ENCODE data around the gene COA3.

Gene COA3

DNA sequence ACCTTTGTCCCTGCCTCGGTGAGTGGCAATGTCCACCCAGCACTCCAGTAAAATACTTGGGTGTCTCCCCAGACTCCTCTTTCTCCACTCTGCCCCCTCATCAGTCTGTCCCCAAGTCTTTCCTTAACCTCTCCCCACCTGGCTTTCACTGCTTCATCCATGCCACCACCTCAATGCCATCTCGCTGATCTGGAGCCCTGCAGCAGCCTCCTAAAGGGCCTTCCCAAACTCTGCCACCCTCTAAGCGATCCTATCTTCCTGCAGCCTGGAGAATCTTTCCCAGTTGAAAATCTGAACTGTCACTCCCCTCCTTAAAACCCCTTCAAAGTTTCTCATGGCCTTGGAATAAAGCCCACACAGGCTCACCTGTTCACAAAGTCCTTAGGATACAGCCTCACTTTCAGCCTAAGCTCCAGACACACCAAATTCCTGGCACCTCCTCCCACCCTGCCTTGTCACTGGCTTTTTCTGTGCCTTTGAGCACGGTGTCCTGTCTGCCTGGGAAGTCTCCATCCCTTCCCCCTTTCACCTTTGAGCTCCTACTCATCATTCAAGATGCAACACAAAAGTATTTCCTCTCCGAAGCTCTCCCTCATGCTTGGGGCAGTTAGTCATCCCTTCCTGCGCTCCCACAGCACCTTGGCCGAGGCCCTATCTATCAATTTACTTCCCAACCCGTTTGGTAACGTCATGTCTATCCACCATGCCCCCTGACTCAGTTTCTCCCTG is 15.3 kb downstream of the COA3 start:
- no peaks in the 10 kb centered on the region for H3K9me3 ChIP-seq (ENCODE audit: control extremely low read depth in 1 of 5, control insufficient read depth in 4 of 5, insufficient read depth in 2 of 5, low read depth in 1 of 5, low read length in 4 of 5)
- H3K4me3 ChIP-seq (ENCODE audit: control insufficient read depth in 1 of 7, extremely low read depth in 1 of 7, insufficient read depth in 4 of 7, low read depth in 2 of 7, low read length in 6 of 7): no peak overlapping the region
- peaks cover 0 to 37% (median 25%) of the 10 kb centered on the region in 4 experiments for H3K4me1 ChIP-seq (ENCODE audit: control extremely low read depth in 1 of 4, control insufficient read depth in 4 of 4, insufficient read depth in 4 of 4, low read length in 3 of 4)
- DNase-seq: no peak
- peaks cover 6 to 90% (median 41%) of the 10 kb centered on the region in 5 experiments for H3K27me3 ChIP-seq (replicated peaks in 2 of 5; ENCODE audit: control insufficient read depth in 4 of 5, insufficient read depth in 5 of 5, low read length in 4 of 5)
- ChIA-PET CTCF (interaction anchor here (1.3 kb wide), 2 partner anchors 20 to 49 kb away, joined by 3 to 6 read pairs; no protein-coding TSS in a partner anchor), POLR2A (interaction anchor here (0.6 kb wide), 1 partner anchor 1178 kb away, joined by 4 read pairs; no protein-coding TSS in a partner anchor)
- WGBS (ENCODE audit: insufficient coverage): 21% methylated on average over 9 of the region's 9 CpGs
- no peak overlapping the region for H3K27ac ChIP-seq (ENCODE audit: insufficient read depth in 1 of 2, low read depth in 1 of 2, low read length in 2 of 2, poor library complexity in 1 of 2, severe bottlenecking in 2 of 2)
- peaks cover 2 to 16% (median 12%) of the 10 kb centered on the region in 4 experiments for H3K36me3 ChIP-seq (ENCODE audit: control insufficient read depth in 4 of 4, insufficient read depth in 4 of 4, low read length in 3 of 4)

DNA sequence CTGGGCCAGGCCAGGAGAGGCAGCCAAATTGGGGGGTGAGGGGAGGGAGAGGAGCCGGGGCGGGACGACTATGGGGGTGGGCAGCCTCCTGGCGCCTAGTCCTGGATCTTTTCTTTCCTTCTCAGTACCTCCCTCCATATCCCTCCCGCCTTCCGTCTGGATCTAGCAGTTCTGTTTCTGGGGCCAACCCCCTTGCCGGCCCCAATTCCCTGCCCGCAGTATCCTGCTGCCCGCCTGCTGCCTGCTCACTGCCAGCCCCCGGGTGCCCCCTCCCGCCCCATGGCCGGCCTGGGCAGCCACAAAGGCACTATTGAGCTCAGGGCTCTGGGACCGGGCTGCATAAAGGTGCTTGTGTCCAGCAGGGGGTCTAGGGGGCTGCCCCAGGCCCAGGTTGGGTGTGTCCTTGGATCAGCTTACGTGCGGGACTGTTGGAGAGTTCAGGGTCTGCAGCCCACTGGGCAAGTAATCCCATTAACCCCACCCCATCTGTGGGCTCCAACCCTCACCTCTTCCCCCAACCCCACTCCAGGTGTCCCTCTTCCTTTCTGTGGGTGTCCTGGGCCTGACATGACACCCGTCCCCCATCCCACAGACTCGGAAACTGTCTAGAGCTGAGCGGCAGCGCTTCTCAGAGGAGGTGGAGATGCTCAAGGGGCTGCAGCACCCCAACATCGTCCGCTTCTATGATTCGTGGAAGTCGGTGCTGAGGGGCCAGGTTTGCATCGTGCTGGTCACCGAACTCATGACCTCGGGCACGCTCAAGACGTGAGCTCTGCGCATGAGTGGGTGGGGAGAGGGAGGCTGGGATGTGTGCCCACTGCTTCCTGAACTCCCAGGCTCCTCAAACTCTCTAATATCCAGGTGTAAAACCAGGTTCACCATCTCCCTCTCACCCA is 16.1 kb downstream of the COA3 start:
- 23% methylated on average over 20 of the region's 29 CpGs for whole genome bisulfite sequencing (ENCODE audit: insufficient coverage)
- no peak for DNase-seq
- POLR2A ChIA-PET: no interaction called here
- Histone ChIP-seq H3K27me3 (replicated peaks in 2 of 5; ENCODE audit: control insufficient read depth in 4 of 5, insufficient read depth in 5 of 5, low read length in 4 of 5) (peaks cover 6 to 82% (median 38%) of the 10 kb centered on the region in 5 experiments), H3K4me3 (ENCODE audit: control insufficient read depth in 1 of 7, extremely low read depth in 1 of 7, insufficient read depth in 4 of 7, low read depth in 2 of 7, low read length in 6 of 7) (no peak overlapping the region), H3K36me3 (ENCODE audit: control insufficient read depth in 4 of 4, insufficient read depth in 4 of 4, low read length in 3 of 4) (peaks cover 2 to 23% (median 16%) of the 10 kb centered on the region in 4 experiments), H3K27ac (ENCODE audit: insufficient read depth in 1 of 2, low read depth in 1 of 2, low read length in 2 of 2, poor library complexity in 1 of 2, severe bottlenecking in 2 of 2) (no peak overlapping the region), H3K4me1 (ENCODE audit: control extremely low read depth in 1 of 4, control insufficient read depth in 4 of 4, insufficient read depth in 4 of 4, low read length in 3 of 4) (peaks cover 0 to 37% (median 25%) of the 10 kb centered on the region in 4 experiments), H3K9me3 (ENCODE audit: control extremely low read depth in 1 of 5, control insufficient read depth in 4 of 5, insufficient read depth in 2 of 5, low read depth in 1 of 5, low read length in 4 of 5) (no peaks in the 10 kb centered on the region)
- CTCF ChIA-PET: interaction anchor here (1.3 kb wide), 2 partner anchors 19 to 48 kb away, joined by 3 to 6 read pairs; no protein-coding TSS in a partner anchor

DNA sequence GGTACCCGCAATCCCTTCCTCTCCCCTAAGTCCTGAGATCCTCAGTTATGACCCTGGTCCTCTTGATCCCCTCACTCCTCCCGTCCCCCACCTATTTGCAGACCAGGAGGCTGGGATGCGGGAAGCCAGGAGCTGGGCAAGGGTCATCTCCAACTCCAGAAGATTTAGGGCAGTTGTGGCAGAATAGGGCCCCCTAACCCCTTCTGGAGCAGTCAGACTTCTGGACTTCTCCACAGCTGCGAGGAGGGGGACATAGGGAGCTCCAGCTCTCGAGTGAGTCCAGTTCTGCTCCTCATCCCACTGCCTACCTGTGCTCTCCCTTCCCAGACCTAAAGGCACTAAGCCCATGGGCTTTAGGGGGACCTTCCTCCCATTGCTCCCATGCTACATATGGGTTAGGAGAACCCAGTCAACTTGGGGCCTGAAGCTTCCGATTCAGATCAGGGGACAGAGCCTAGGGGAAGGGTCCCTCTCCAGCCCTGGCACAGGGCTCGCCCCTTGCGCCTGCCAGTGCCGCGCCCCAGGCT is 16.8 kb downstream of the COA3 start:
- Histone ChIP-seq H3K4me1 (ENCODE audit: control extremely low read depth in 1 of 4, control insufficient read depth in 4 of 4, insufficient read depth in 4 of 4, low read length in 3 of 4) (peaks cover 0 to 37% (median 25%) of the 10 kb centered on the region in 4 experiments), H3K4me3 (ENCODE audit: control insufficient read depth in 1 of 7, extremely low read depth in 1 of 7, insufficient read depth in 4 of 7, low read depth in 2 of 7, low read length in 6 of 7) (no peak overlapping the region), H3K27me3 (replicated peaks in 2 of 5; ENCODE audit: control insufficient read depth in 4 of 5, insufficient read depth in 5 of 5, low read length in 4 of 5) (peaks cover 6 to 75% (median 38%) of the 10 kb centered on the region in 5 experiments), H3K36me3 (ENCODE audit: control insufficient read depth in 4 of 4, insufficient read depth in 4 of 4, low read length in 3 of 4) (peaks cover 2 to 24% (median 16%) of the 10 kb centered on the region in 4 experiments), H3K27ac (ENCODE audit: insufficient read depth in 1 of 2, low read depth in 1 of 2, low read length in 2 of 2, poor library complexity in 1 of 2, severe bottlenecking in 2 of 2) (peak overlapping the region in 1 of 2 experiments; percentile 54), H3K9me3 (ENCODE audit: control extremely low read depth in 1 of 5, control insufficient read depth in 4 of 5, insufficient read depth in 2 of 5, low read depth in 1 of 5, low read length in 4 of 5) (no peaks in the 10 kb centered on the region)
- no peak for DNase-seq
- ChIA-PET POLR2A (no interaction called here), CTCF (interaction anchor here (1.3 kb wide), 2 partner anchors 18 to 48 kb away, joined by 3 to 6 read pairs; no protein-coding TSS in a partner anchor)
- 41% methylated on average over 5 of the region's 10 CpGs for WGBS (ENCODE audit: insufficient coverage)

DNA sequence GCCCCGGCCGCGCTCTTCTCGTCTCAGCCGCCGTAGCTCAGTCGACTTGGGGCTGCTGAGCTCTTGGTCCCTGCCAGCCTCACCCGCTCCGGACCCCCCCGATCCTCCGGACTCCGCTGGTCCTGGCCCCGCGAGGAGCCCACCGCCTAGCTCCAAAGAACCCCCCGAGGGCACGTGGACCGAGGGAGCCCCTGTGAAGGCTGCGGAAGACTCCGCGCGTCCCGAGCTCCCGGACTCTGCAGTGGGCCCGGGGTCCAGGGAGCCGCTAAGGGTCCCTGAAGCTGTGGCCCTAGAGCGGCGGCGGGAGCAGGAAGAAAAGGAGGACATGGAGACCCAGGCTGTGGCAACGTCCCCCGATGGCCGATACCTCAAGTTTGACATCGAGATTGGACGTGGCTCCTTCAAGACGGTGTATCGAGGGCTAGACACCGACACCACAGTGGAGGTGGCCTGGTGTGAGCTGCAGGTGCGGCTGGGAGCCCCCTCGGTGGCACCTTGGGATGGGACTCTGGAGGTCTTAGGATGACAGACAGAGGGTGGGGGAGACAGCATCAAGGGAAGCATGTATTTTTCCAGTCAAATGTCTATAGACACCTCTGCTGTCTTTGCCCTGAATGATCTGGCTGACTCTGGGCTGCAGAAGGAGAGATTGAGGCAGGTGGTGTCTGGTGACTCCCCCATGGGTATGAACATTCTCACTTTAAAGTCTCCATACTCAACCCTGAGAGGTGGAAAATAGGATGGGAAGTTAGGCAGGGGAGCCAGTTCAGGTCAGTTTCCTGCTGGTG is 17.5 kb downstream of the COA3 start:
- H3K4me3 ChIP-seq (ENCODE audit: control insufficient read depth in 1 of 7, extremely low read depth in 1 of 7, insufficient read depth in 4 of 7, low read depth in 2 of 7, low read length in 6 of 7): peak overlapping the region in 3 of 7 experiments; percentile 54 to 63 (median 63)
- ChIA-PET POLR2A (interaction anchor here (1.1 kb wide), 1 partner anchor 18 kb away, joined by 3 read pairs; no protein-coding TSS in a partner anchor), CTCF (interaction anchor here (1.0 kb wide), 1 partner anchor 11 kb away, joined by 3 read pairs; no protein-coding TSS in a partner anchor)
- peak overlapping the region in 1 of 2 experiments; percentile 54 for H3K27ac ChIP-seq (ENCODE audit: insufficient read depth in 1 of 2, low read depth in 1 of 2, low read length in 2 of 2, poor library complexity in 1 of 2, severe bottlenecking in 2 of 2)
- no peak for DNase-seq
- no peaks in the 10 kb centered on the region for H3K9me3 ChIP-seq (ENCODE audit: control extremely low read depth in 1 of 5, control insufficient read depth in 4 of 5, insufficient read depth in 2 of 5, low read depth in 1 of 5, low read length in 4 of 5)
- peaks cover 6 to 68% (median 37%) of the 10 kb centered on the region in 5 experiments for H3K27me3 ChIP-seq (replicated peaks in 2 of 5; ENCODE audit: control insufficient read depth in 4 of 5, insufficient read depth in 5 of 5, low read length in 4 of 5)
- peaks cover 2 to 29% (median 20%) of the 10 kb centered on the region in 4 experiments for H3K36me3 ChIP-seq (ENCODE audit: control insufficient read depth in 4 of 4, insufficient read depth in 4 of 4, low read length in 3 of 4)
- 7% methylated on average over 36 of the region's 39 CpGs for WGBS (ENCODE audit: insufficient coverage)
- peaks cover 0 to 37% (median 25%) of the 10 kb centered on the region in 4 experiments for H3K4me1 ChIP-seq (ENCODE audit: control extremely low read depth in 1 of 4, control insufficient read depth in 4 of 4, insufficient read depth in 4 of 4, low read length in 3 of 4)

DNA sequence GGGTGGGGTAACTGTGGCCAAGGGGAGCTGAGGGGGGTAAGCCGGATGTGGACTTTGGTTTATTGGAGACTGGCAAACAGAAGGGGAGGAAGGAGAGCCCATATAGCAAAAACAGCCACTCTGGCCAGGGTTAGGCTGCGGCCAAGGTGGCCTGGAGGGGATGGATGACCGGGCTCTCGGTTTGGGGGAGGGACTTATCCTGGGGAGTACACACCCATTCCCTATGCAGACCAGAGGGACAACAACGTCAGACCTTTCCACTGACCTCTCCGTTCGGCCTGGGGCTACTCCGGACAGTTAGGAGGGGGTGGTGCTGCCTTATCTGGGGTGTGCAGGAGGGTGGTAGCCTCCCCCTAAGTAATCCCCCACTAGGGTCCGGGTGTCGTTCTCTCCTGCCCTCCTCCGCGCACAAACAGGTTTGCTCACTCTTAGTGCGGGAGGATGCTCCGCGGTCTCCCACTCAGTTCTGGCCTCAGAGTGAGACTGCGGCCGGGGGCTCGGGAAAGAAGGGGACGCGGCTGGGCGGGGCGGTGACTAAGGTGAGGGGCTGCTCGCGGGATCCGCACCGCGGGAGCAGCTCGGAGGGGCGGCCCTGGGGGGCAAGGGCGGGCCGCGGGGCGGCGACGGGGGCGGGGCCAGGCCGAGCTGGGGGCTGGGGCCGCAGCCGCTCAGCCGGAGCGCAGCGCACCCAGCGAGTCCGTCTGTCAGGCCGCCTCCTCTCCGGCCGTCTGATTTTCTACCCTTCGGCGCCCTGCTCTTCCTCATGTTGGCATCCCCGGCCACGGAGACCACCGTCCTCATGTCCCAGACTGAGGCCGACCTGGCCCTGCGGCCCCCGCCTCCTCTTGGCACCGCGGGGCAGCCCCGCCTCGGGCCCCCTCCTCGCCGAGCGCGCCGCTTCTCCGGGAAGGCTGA is 18.3 kb downstream of the COA3 start, which contains the start of gene WNK4:
TSS of gene WNK4 (plus strand) at position 675 of the 915 bp plus-strand sequence. CDS start at position 764, 89 bp downstream.
- Histone ChIP-seq H3K9me3 (ENCODE audit: control extremely low read depth in 1 of 5, control insufficient read depth in 4 of 5, insufficient read depth in 2 of 5, low read depth in 1 of 5, low read length in 4 of 5) (no peaks in the 10 kb centered on the region), H3K27ac (ENCODE audit: insufficient read depth in 1 of 2, low read depth in 1 of 2, low read length in 2 of 2, poor library complexity in 1 of 2, severe bottlenecking in 2 of 2) (peak within 1 kb of the TSS in 1 of 2 experiments; percentile 54), H3K4me1 (ENCODE audit: control extremely low read depth in 1 of 4, control insufficient read depth in 4 of 4, insufficient read depth in 4 of 4, low read length in 3 of 4) (peaks cover 0 to 36% (median 23%) of the 10 kb centered on the region in 4 experiments), H3K36me3 (ENCODE audit: control insufficient read depth in 4 of 4, insufficient read depth in 4 of 4, low read length in 3 of 4) (peaks cover 2 to 37% (median 24%) of the 10 kb centered on the region in 4 experiments), H3K27me3 (replicated peaks in 2 of 5; ENCODE audit: control insufficient read depth in 4 of 5, insufficient read depth in 5 of 5, low read length in 4 of 5) (peaks cover 0 to 60% (median 28%) of the 10 kb centered on the region in 5 experiments), H3K4me3 (ENCODE audit: control insufficient read depth in 1 of 7, extremely low read depth in 1 of 7, insufficient read depth in 4 of 7, low read depth in 2 of 7, low read length in 6 of 7) (peak within 1 kb of the TSS in 4 of 7 experiments; percentile 19 to 63 (median 58))
- CTCF ChIA-PET: interaction anchor here (1.0 kb wide), 1 partner anchor 12 kb away, joined by 3 read pairs; no protein-coding TSS in a partner anchor
- DNase-seq: no peak
- POLR2A ChIA-PET: interaction anchor here (1.1 kb wide), 1 partner anchor 17 kb away, joined by 3 read pairs; no protein-coding TSS in a partner anchor
- 15% methylated on average over 47 of the region's 65 CpGs for WGBS (ENCODE audit: insufficient coverage)

Measured in common myeloid progenitor, CD34-positive (primary cell).